H54 (cell line): Measurements from ENCODE around the gene RPRD1B.

Experiments
- DNase-seq: peaks from one replicate; pipeline ENCODE4 v3.0.0; 2011; ENCODE audit warnings: low spot score, mixed read lengths; ENCODE audit not compliant: insufficient read length
- FAIRE-seq: peaks from 3 replicates; lab custom pipeline; 2011; peaks lifted over from hg19 to GRCh38; lab: Jason Lieb, UNC
- POLR2A ChIP-seq: IDR thresholded peaks from 2 replicates; pipeline ENCODE4 v1.6.1; 2011; ENCODE audit warnings: low read depth, mild to moderate bottlenecking, low read length

Gene RPRD1B

GRCh38 chr20:38114353-38114791 lies 80.8 kb downstream of the RPRD1B start:
- TF ChIP-seq POLR2A: no peak
- FAIRE-seq: no peak

GRCh38 chr20:38115205-38115604 lies 81.7 kb downstream of the RPRD1B start:
- FAIRE-seq: no peak

More at GRCh38 chr20:38114353-38114791, 80.8 kb downstream of the RPRD1B start:
- DNase-seq: no peak

GRCh38 chr20:38115896-38116295 lies 82.3 kb downstream of the RPRD1B start:
- FAIRE-seq: no peak

More at GRCh38 chr20:38115205-38115604, 81.7 kb downstream of the RPRD1B start:
- no peak for DNase-seq
- no peak for TF ChIP-seq POLR2A

GRCh38 chr20:38116409-38117165 lies 83.0 kb downstream of the RPRD1B start:
- no peak for TF ChIP-seq POLR2A
- DNase-seq (no peak), FAIRE-seq (no peak)

More at GRCh38 chr20:38115896-38116295, 82.3 kb downstream of the RPRD1B start:
- DNase-seq: no peak
- TF ChIP-seq POLR2A: no peak

GRCh38 chr20:38117205-38117604 lies 83.7 kb downstream of the RPRD1B start:
- FAIRE-seq: no peak
- TF ChIP-seq POLR2A: no peak
- no peak for DNase-seq

- FAIRE-seq (no peak), DNase-seq (no peak)
- TF ChIP-seq POLR2A: no peak
Measured at GRCh38 chr20:38117635-38118034, 84.1 kb downstream of the RPRD1B start.

- DNase-seq (no peak), FAIRE-seq (no peak)
- no peak for TF ChIP-seq POLR2A
Measured at GRCh38 chr20:38119446-38119845, 85.9 kb downstream of the RPRD1B start.

- DNase-seq: no peak
- no peak for FAIRE-seq
- TF ChIP-seq POLR2A: no peak
Measured at GRCh38 chr20:38120625-38120988, 87.1 kb downstream of the RPRD1B start.

- DNase-seq: no peak
Measured at GRCh38 chr20:38121741-38122140, 88.2 kb downstream of the RPRD1B start.

GRCh38 chr20:38123021-38123587 lies 89.6 kb downstream of the RPRD1B start:
- no peak for TF ChIP-seq POLR2A
- FAIRE-seq (no peak), DNase-seq (no peak)

More at GRCh38 chr20:38121741-38122140, 88.2 kb downstream of the RPRD1B start:
- no peak for FAIRE-seq
- no peak for TF ChIP-seq POLR2A

- FAIRE-seq (no peak), DNase-seq (no peak)
- TF ChIP-seq POLR2A: no peak
Measured at GRCh38 chr20:38125157-38126056, 91.9 kb downstream of the RPRD1B start.

- no peak for TF ChIP-seq POLR2A
- DNase-seq (no peak), FAIRE-seq (no peak)
Measured at GRCh38 chr20:38126146-38126921, 92.8 kb downstream of the RPRD1B start.

GRCh38 chr20:38126932-38127621 lies 93.5 kb downstream of the RPRD1B start:
- DNase-seq (peak; percentile 63), FAIRE-seq (no peak)
- TF ChIP-seq POLR2A: no peak
